GM18499 (cell line): Measurements from ENCODE around the gene COX6A1.

Source experiments
- ATAC-seq: cut with Tn5 transposase; IDR thresholded peaks from one replicate; pipeline ENCODE4 v1.9.1; 2021; ENCODE audit warnings: moderate number of reproducible peaks; ENCODE audit not compliant: insufficient read depth, unreplicated experiment

COX6A1 gene

GRCh38 chr12:120437735-120438494 is at the start of gene COX6A1:
Gene COX6A1 (plus strand): TSS chr12:120438113. CDS start chr12:120438127, 14 bp downstream.
- ATAC-seq = peak; percentile 90

- ATAC-seq = no peak
Measured at GRCh38 chr12:120388691-120389481, 49.0 kb upstream of the COX6A1 start.

DNA sequence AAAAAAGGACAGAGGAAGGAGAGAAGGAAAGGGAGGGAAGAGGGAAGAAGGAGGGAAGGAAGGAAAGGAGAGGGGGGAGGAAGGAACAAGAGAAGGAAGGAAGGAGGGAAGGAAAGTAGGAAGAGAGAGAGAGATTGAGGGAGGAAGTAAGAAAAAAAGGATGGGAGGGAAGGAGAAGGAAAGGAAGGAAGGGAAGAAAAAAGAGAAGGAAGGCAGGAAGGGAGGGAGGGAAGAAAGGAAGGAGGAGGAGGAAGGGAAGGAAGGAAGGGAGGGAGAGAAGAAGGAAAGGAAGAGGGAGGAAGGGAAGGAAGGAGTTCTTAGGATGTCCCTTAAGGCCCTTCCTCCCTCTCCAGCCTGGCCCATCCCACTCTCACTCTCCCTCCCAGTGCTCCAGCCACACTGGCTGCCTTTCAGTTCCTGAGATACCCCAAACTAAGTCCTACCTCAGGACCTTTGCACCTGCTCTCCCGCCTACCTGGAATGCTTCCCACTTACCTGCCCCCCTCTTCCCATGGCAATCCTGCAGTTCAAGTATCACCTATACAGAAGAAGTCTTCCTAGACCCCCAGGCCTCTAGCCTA is 47.3 kb upstream of the COX6A1 start:
- ATAC-seq = no peak

- ATAC-seq = no peak
Measured at GRCh38 chr12:120394483-120395367, 43.2 kb upstream of the COX6A1 start.

- ATAC-seq = no peak
Measured at GRCh38 chr12:120397824-120398540, 39.9 kb upstream of the COX6A1 start.

DNA sequence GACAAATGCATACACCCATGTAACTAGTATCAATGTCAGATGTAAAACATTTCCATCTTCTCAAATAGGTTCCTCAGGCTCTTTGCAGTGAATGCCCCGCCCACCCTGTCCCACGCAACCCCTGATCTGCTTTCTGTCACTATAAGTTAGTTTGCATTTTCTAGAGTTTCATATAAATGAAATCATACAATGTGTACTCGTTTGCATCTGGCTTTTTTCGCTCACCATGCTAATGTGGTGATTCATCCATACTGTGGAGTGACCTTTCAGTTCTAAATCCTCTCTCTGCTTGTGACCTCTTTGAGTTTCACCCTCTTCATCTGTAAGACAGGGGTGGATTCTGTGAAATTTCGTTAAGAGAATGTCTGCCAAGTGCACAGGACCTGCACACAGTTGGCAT is 38.4 kb upstream of the COX6A1 start:
- ATAC-seq = no peak

DNA sequence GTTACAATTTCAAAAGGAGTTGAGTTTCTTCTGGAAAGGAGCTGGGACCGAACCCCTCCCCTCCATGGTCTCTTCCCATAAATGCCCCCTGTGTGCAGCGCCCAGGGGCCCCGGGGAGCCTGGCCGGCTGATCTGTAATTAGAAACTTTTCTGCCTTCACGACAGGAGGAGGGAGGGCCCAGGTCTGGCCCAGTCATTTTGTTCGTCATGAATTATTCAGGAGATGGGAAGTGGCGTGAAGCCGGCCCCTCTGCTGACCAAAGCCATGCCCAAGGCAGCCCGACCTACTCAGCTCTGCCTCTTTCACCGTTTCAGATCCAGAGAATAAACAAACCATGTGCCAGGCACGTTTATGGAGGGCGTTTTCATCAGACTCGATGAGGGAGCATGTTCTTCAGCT is 35.7 kb upstream of the COX6A1 start:
- ATAC-seq = no peak

DNA sequence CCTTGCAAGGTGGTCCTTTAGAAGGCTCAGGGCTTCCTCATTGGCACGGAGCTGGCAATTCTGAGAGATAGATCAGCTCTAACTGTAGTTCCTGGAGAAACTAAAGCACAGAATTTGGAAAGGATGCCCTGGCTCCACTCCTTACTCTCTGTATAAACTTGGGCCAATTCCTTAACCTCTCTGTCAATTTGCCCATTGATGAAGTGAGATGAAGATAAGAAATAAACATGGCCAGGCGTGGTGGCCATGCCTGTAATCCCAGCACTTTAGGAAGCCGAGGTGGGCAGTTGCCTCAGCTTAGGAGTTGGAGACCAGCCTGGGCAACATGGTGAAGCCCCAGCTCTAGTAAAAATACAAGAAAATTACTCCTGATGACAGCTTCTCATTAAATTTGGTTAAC is 34.0 kb upstream of the COX6A1 start:
- no peak for ATAC-seq

GRCh38 chr12:120404271-120404670 is 33.6 kb upstream of the COX6A1 start:
- ATAC-seq = no peak

DNA sequence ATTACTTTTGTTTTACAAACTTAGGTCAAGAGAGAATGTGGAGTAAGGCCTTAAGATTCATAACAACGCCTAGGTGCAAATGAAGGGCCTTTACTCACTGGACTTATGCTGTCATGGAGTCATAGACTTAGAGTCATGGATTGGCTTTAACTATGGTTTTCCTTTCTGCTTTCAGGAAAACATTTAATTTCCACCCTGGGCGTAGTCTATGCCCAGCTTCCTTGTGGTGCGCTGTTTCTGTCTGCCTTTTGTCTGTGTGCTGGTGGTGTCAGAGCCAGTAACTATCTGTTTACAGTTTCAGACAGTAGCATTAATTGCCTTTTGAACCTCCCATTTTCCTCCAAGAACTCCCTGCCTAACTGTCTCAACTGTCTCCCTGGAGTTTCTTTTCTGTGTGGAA is 31.8 kb upstream of the COX6A1 start:
- ATAC-seq = no peak

GRCh38 chr12:120406553-120406952 is 31.4 kb upstream of the COX6A1 start:
- ATAC-seq = no peak

- no peak for ATAC-seq
Measured at GRCh38 chr12:120408771-120409170, 29.1 kb upstream of the COX6A1 start.

DNA sequence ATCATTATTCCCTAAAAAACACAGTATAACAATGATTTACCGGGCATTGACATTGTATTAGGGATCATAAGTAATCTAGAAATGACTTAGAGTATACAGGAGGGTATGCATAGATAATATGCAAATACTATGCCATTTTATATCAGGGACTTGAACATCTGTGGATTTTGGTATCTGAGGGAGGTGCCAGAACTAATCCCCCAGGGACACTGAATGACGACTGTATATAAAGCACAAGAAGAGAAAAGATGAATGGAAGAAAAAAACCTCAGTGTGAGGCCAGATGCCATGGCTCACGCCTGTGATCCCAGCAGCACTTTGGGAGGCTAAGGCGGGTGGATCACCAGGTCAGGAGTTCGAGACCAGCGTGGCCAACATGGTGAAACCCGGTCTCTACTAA is 25.5 kb upstream of the COX6A1 start:
- ATAC-seq = no peak

GRCh38 chr12:120413901-120414695 is 23.8 kb upstream of the COX6A1 start:
- ATAC-seq = no peak

- no peak for ATAC-seq
Measured at GRCh38 chr12:120416490-120417216, 21.3 kb upstream of the COX6A1 start.

GRCh38 chr12:120417917-120418580 is 19.9 kb upstream of the COX6A1 start:
- no peak for ATAC-seq

DNA sequence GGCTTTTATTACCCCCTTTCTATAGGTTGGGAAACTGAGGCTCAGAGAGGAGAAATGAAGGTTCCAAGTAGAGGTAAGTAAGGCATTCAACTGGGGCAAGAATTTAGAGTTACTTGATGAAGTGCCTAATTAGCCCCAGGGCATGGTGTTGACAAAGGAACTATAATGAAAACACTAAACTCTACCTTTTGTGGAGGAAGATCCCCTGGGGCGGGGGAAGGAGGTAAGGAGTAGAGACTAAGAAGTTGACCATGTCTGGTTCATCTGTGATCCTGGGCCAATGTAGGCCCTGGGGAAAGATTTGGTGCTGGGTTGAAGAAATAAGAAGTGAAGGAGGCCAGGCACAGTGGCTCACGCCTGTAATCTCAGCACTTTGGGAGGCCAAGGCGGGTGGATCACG is 16.2 kb upstream of the COX6A1 start:
- ATAC-seq = no peak
